ENCODE data around the gene TCEANC2.
"Not testable (repeated sequence)": the region's sequence is repeated elsewhere in the genome, so short reads cannot be mapped to it uniquely, and the experiment has no call there.

Gene TCEANC2

DNA sequence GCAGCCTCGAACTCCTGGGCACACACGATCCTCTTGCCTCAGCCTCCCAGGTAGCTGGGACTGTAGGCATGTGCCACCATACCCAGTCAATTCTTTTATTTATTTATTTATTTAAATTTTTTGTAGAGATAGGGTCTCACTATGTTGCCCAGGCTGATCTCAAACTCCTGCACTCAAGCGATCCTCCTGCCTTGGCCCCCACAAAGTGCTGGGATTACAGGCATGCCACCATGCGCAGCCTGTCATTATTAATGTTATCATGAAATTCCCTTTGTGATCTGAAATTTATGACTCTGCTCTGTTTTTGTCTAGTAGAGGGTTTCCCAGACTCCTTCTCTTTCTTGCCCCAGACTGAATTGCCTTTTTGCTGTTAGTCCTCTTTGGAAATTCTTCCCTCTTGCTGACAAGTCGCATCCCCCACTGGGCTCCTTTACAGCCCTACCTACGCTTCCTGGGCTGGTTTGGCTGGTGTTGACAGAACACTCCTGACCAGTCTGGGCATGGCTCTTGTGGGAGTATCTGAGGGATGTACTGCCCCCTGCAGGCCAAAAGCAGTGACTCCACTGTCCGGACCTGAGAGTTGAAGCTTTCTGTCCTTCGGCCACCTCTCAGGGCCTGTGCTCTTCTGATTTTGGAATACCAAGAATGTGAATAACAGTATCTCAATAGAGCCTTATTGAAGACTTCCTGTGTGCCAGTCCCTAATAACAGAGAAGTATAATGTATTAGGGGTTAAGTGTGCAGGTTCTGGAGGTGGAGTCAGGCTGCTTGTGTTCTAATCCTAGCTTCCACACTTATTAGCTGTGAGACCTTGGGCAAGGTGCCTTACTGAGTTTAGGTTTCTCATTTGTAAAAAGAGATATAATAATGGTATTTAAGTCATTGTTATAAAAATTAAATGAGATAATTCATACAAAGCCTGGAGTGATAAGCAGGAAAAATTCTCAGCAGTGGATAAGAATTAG is 28.2 kb downstream of the TCEANC2 start:
- peak; percentile 2 to 29 (median 4) for DNase-seq (ENCODE audit: low read depth in 3 of 3, low spot score in 1 of 3)

GRCh38 chr1:54084794-54085193 is 31.4 kb downstream of the TCEANC2 start:
- no peak for DNase-seq (ENCODE audit: low read depth in 3 of 3, low spot score in 1 of 3)

DNA sequence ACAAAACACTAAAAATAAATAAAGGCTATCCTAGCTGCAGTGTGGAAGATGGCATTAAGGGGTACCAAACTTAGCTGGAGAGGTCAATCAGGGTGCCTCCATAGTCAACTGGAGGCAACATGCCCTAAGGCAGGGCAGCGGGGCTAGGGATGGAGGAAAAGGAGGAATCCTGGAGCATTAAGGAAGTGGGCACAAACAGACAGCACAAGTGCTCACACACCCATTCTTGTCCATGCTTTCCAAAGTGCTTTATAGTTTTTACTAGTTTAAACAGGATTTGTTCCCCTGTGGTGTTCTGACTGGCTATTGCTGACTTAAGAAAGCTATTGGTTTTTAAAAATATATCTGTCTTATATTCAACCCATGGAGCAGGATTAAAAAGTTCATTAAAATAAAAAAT is 33.3 kb downstream of the TCEANC2 start:
- no peak for DNase-seq (ENCODE audit: low read depth in 3 of 3, low spot score in 1 of 3)

DNA sequence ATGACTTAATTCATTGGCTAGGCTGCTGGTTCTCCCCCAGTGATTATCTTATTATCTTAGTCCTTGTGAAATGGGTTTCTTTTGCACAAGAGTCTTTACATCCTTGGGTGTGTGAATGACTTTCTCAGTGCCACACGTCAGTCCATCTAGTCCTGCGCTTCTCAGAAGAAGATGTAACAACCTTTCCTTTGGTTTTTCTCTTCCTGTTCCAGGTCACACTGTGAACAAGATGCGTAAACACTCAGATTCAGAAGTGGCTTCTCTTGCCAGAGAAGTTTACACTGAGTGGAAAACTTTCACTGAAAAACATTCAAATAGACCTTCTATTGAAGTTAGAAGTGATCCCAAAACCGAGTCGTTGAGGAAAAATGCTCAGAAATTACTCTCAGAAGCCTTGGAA is 35.0 kb downstream of the TCEANC2 start:
- DNase-seq (ENCODE audit: low read depth in 3 of 3, low spot score in 1 of 3) = no peak

DNA sequence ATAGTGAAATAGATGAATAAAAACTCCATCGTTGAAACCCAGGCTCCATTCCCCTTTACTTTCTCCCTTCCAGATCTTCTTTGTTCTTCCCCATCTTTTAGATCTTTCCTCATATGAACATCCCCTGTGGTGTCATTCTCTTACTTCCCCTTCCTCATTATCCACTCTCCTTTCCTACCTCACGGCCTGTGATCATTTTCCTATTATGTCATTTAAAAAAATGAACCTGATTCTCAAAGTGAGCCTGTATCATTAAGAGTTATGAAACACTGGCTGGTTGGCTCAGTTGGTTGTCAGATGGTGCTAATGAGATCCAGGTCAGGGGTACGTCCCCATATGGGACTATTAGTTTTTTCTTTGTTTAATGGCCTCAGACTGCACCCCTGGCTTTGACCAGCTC is 38.3 kb downstream of the TCEANC2 start:
- no peak for DNase-seq (ENCODE audit: low read depth in 3 of 3, low spot score in 1 of 3)

GRCh38 chr1:54094001-54094729 is 40.8 kb downstream of the TCEANC2 start:
- no peak for DNase-seq (ENCODE audit: low read depth in 3 of 3, low spot score in 1 of 3)

DNA sequence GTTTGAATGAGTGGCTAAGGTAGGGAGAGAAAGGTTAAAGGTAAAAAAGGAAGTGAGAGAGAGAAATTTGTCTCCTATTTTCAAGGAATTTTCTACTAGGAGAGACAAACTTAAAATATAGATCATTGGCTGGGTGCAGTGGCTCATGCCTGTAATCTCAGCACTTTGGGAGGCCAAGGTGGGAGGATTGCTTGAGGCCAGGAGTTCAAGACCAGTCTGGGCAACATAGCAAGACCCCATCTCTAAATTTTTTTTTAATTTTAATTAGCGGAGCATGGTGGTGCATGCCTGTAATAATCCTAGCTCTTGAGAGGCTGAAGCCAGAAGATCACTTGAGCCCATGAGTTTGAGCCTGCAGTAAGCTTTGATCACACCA is 41.3 kb downstream of the TCEANC2 start:
- not testable (repeated sequence) for DNase-seq (ENCODE audit: low read depth in 3 of 3, low spot score in 1 of 3)

- no peak for DNase-seq (ENCODE audit: low read depth in 3 of 3, low spot score in 1 of 3)
These were observed 42.3 kb downstream of the TCEANC2 start for GRCh38 chr1:54095546-54096226.

DNA sequence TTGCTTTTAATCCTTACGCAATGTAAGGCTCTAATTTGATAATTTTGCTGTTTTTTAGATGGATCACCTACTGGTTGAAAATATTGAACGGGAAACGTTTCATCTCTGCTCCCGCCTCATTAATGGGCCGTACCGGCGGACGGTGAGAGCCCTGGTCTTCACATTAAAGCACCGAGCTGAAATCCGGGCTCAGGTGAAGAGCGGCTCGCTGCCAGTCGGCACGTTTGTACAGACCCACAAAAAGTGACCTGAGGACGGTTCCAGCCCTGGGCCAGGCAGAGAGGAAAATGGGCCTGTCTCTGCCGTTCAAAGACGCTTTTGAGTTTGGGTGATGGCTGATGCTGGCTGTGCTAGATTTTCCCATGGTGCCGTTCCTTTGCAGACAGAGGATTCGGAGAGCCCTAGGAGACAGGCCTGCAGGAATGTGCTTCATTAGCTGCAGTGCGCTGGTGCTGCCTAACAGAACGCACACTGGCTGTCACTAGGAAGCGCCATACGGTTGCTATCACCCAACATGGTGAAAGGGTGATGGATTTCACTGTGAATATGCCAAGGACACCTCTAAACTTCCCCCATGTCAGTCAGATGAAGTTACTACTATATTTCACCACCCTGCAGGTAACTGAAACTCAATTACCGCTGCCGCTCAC is 42.9 kb downstream of the TCEANC2 start:
- DNase-seq (ENCODE audit: low read depth in 3 of 3, low spot score in 1 of 3) = no peak

- no peak for DNase-seq (ENCODE audit: low read depth in 3 of 3, low spot score in 1 of 3)
These were observed 43.5 kb downstream of the TCEANC2 start for GRCh38 chr1:54096877-54097240.

DNA sequence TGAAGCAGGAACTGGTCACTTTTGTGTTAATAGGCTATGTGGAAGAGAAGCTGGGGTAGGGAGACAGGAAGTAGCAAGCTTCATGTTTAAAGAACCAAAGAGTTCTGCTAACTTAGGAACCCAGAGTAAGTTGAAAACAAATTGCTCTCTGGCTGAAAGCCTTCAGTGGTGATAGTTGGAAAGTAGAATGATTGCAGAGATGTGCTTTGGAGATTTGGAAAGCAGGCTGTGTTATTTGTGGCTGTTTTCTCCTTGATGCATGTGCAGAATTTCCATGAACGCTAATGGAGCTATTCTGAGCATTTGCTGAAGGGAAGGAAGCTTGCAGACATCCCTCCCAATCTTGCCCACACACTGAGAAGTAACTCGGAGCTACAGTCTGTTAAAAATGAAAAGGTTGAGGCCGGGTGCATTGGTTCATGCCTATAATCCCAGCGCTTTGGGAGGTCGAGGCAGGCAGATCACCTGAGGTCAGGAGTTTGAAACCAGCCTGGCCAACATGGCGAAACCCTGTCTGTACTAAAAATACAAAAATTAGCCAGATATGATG is 45.7 kb downstream of the TCEANC2 start:
- DNase-seq (ENCODE audit: low read depth in 3 of 3, low spot score in 1 of 3) = no peak

DNA sequence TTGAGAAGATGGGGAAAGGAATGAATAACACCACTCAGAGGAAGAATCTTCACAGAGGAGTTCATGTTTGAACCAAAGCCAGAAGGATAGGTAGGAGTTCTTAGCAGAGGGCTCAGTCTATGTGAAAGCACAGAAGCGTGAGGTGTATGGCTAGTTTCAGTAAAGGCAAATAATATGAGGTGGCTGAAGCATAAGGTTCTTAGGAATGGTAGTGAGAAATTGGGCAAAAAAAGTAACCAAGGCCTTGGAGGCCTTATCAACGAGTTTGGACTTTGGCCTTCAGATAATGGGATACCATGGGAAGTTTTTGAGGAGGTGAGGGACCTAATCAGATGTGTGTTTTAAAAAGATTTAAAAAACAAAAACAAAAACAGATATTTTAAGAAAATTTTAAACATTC is 47.1 kb downstream of the TCEANC2 start:
- no peak for DNase-seq (ENCODE audit: low read depth in 3 of 3, low spot score in 1 of 3)

GRCh38 chr1:54103414-54103813 is 50.0 kb downstream of the TCEANC2 start:
- DNase-seq (ENCODE audit: low read depth in 3 of 3, low spot score in 1 of 3) = no peak

- DNase-seq (ENCODE audit: low read depth in 3 of 3, low spot score in 1 of 3) = not testable (repeated sequence)
These were observed 51.2 kb downstream of the TCEANC2 start for GRCh38 chr1:54104613-54105012.

DNA sequence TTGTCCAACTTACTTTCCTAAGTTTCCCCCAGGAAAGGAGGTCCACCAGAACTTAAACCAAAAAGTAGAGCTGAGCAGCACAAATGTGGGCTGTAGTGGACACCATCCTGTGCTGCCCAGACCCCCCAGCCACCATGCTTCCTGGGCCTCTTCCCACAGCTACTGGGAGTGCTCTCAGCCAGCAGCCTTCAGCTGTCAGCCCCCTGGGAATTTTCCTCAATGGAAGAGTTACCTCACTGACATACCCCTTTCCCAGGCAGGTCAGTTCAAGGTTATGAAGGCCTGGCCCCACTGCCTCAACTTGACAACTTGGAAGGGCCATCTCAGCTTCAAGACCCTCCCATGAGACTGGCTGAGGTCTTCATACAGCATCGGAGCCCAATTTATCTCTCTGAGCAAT is 51.7 kb downstream of the TCEANC2 start:
- DNase-seq (ENCODE audit: low read depth in 3 of 3, low spot score in 1 of 3) = no peak

DNA sequence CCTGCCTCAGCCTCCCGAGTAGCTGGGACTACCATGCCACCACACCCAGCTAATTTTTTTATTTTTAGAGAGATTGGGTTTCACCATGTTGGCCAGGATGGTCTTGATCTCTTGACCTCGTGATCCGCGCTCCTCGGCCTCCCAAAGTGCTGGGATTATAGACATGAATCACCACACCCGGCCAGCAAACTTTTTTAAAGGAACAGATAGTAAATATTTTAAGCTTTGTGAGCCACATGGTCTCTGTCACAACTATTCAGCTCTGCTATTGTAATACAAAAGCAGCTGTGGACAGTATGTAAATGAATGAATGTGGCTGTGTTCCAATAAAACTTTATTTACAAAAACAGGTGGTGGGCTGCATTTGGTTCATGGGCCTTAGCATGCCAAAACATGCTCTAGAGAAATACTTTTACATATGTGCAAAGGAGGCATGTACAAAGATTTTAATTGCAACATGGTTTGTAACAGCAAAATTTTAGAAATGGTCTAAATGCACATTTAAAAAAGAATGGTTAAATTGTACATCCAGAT is 52.4 kb downstream of the TCEANC2 start:
- no peak for DNase-seq (ENCODE audit: low read depth in 3 of 3, low spot score in 1 of 3)

DNA sequence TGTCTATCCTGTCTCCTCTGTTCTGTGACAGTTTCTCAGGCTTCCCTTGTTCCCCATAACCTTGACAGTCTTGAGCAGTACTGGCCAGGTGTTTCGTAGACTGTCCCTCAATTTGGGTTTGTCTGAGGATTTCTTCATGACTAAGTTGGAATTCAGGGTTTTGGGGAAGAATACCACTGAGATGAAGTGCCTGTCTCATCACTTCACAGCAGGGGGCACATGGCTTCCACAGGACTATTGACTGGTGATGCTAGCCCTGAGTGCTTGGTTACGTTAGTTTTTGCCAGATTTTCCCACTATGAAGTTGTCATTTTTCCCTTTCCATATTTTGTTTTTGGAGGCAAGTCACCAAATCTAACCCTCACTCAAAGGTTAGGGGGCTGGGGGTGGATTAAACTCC is 53.7 kb downstream of the TCEANC2 start:
- DNase-seq (ENCODE audit: low read depth in 3 of 3, low spot score in 1 of 3) = no peak

DNA sequence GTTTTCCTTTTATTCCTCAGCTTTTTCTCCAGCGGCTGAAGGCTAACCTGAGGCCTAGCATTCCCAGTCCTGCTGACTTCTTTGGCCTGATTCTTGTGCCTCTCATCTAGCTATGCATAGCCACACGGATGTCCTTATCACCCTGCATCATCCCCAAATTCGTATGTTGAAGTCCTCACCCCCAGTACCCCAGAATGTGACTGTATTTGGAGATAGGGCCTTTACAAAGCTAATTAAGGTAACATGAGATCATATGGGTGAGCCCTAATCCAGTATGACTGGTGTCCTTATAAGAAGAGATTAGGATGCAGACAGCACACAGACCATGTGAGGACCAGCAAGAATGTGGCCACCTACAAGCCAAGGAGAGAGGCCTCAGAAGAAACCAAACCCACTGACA is 54.7 kb downstream of the TCEANC2 start:
- no peak for DNase-seq (ENCODE audit: low read depth in 3 of 3, low spot score in 1 of 3)

DNA sequence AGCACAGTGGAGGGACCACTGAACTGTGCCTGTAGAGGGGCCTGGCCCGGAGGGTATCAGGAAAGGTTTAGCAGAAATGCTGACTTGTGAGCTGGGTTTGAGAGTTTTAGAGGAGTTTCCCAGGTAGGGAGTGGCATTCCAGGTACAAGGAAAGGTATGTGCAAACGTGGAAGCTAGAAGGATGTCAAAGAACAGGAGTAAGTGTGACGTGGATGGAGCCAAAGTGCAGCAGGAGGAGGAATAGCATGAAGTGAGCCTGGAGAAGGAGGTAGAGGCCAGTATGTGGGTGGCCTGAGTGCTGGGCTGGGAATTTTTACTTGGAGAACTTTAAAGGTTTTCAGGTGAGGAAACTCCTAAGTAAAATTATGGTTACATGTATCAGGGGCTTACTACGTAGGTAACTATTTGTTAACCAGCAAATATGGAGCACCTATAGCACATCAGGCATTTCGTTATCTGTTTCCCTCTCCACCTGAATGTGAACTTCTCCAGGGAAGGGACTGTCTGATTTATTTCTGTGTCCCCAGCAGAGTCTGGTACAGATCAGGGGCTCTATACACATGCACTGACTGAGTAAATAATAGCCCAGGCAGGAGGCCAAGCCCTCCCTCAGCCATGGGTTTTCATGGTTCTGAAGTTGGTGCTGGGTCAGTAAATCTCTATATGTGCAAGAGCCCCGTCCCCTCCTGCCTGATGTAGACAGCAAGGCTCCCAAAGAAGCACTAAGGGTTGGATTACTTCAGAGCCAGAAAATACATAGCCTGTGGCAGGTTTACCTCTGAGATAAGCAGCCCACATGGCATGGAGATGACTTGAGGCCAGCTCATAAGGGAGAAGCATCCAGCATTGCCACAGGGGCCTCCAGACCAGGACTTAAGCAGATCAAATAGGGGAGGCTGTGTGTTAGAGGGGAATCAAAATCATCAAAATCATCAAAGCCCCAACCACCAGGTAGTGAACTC is 56.0 kb downstream of the TCEANC2 start:
- DNase-seq (ENCODE audit: low read depth in 3 of 3, low spot score in 1 of 3) = no peak

- DNase-seq (ENCODE audit: low read depth in 3 of 3, low spot score in 1 of 3) = no peak
These were observed 57.6 kb downstream of the TCEANC2 start for GRCh38 chr1:54110996-54111395.

Measured in stimulated activated CD4-positive, alpha-beta T cell treated with anti-CD3 and anti-CD28 coated beads, TNF-alpha, amount 100 ng/mL, for 1 hour (primary cell).